Measurements from ENCODE around the gene UBE2E3.

- no peak for TF ChIP-seq SMAD3 (CRISPR knock-in tag; IDR thresholded peaks at IDR 0.05; ENCODE audit: borderline replicate concordance)
- TF ChIP-seq, protein P1, sequence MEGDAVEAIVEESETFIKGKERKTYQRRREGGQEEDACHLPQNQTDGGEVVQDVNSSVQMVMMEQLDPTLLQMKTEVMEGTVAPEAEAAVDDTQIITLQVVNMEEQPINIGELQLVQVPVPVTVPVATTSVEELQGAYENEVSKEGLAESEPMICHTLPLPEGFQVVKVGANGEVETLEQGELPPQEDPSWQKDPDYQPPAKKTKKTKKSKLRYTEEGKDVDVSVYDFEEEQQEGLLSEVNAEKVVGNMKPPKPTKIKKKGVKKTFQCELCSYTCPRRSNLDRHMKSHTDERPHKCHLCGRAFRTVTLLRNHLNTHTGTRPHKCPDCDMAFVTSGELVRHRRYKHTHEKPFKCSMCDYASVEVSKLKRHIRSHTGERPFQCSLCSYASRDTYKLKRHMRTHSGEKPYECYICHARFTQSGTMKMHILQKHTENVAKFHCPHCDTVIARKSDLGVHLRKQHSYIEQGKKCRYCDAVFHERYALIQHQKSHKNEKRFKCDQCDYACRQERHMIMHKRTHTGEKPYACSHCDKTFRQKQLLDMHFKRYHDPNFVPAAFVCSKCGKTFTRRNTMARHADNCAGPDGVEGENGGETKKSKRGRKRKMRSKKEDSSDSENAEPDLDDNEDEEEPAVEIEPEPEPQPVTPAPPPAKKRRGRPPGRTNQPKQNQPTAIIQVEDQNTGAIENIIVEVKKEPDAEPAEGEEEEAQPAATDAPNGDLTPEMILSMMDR (IDR thresholded peaks at IDR 0.05), result no peak
- TF ChIP-seq MAX (CRISPR knock-in tag; IDR thresholded peaks at IDR 0.05), result no peak
- TF ChIP-seq CREM (CRISPR knock-in tag; IDR thresholded peaks at IDR 0.05), result no peak
- TF ChIP-seq, protein P2, sequence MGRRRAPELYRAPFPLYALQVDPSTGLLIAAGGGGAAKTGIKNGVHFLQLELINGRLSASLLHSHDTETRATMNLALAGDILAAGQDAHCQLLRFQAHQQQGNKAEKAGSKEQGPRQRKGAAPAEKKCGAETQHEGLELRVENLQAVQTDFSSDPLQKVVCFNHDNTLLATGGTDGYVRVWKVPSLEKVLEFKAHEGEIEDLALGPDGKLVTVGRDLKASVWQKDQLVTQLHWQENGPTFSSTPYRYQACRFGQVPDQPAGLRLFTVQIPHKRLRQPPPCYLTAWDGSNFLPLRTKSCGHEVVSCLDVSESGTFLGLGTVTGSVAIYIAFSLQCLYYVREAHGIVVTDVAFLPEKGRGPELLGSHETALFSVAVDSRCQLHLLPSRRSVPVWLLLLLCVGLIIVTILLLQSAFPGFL (CRISPR knock-in tag; IDR thresholded peaks at IDR 0.05; ENCODE audit: borderline replicate concordance), result no peak
- TF ChIP-seq, protein P3, sequence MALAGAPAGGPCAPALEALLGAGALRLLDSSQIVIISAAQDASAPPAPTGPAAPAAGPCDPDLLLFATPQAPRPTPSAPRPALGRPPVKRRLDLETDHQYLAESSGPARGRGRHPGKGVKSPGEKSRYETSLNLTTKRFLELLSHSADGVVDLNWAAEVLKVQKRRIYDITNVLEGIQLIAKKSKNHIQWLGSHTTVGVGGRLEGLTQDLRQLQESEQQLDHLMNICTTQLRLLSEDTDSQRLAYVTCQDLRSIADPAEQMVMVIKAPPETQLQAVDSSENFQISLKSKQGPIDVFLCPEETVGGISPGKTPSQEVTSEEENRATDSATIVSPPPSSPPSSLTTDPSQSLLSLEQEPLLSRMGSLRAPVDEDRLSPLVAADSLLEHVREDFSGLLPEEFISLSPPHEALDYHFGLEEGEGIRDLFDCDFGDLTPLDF (CRISPR knock-in tag; IDR thresholded peaks at IDR 0.05), result no peak
- TF ChIP-seq, protein P4, sequence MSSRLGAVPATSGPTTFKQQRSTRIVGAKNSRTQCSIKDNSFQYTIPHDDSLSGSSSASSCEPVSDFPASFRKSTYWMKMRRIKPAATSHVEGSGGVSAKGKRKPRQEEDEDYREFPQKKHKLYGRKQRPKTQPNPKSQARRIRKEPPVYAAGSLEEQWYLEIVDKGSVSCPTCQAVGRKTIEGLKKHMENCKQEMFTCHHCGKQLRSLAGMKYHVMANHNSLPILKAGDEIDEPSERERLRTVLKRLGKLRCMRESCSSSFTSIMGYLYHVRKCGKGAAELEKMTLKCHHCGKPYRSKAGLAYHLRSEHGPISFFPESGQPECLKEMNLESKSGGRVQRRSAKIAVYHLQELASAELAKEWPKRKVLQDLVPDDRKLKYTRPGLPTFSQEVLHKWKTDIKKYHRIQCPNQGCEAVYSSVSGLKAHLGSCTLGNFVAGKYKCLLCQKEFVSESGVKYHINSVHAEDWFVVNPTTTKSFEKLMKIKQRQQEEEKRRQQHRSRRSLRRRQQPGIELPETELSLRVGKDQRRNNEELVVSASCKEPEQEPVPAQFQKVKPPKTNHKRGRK (CRISPR knock-in tag; IDR thresholded peaks at IDR 0.05; ENCODE audit: borderline replicate concordance), result no peak
- no peak for TF ChIP-seq NR2C2 (CRISPR knock-in tag; IDR thresholded peaks at IDR 0.05)
- TF ChIP-seq USF1 (CRISPR knock-in tag; IDR thresholded peaks at IDR 0.05), result no peak
- TF ChIP-seq ZSCAN18 (CRISPR knock-in tag; IDR thresholded peaks at IDR 0.05), result no peak
Observed at GRCh38 chr2:180999274-180999964, 19.0 kb downstream of the UBE2E3 start.
